GM19035 (cell line): Measurements from ENCODE around the gene TRIM46.

Source experiments
- ATAC-seq: cut with Tn5 transposase; IDR thresholded peaks from one replicate; pipeline ENCODE4 v1.9.1; 2021; ENCODE audit not compliant: unreplicated experiment

TRIM46 gene

DNA sequence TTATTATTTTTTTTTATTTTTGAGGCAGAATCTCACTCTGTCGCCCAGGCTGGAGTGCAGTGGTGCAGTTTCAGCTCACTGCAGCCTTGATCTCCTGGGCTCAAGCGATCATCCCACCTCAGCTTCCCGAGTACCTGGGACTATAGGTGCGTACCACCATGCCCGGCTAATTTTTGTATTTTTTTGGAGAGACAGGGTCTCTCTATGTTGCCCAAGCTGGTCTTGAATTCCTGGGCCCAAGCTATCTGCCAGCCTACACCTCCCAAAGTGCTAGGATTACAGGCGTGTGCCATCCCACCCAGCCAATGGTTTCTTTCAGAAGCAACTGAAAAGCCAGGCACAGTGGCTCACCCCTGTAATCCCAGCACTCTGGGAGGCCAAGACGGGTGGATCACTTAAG is 2.8 kb upstream of the TRIM46 start:
- ATAC-seq, result no peak

GRCh38 chr1:155171836-155172731 is 1.6 kb upstream of the TRIM46 start:
- ATAC-seq, result peak; percentile 15

DNA sequence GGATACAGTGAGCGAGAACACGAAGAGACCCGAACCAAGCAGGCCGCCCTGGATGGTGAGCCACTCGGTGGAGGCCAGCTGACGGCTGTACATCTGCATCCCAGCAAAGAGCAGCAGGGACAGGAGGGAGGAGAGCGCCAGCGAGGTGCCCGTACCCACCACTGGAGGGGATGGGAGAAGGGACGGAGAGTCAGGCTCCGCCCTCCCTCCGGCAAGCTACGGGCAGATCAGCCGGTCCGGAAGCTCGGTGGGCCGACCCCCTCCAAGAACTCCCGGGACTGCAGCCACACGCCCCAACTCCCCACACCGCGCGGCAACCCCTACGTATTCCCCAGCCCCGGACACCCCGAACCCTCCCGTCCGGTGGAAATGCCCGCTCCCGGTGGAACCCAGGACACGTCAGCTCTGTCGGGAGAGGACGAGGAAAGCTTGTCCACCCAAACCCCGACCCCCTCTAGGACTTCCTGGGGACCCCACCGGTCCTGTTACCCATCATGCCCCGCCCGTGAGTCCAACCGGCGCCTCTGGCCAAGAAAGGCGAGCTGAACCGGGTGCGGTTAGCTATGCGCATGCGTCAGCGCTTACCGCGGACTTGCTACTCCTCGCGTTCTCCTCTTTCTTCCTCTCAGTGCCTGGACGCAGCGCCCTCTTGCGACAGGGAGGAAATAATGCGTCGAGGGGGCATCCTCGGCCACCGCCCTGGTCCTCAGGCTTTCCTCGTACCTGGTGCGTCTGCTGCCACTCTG is 744 bp upstream of the TRIM46 start, which contains the start of gene KRTCAP2:
Gene KRTCAP2, minus strand, starts transcription at position 573 of the 746 bp plus-strand sequence. Its CDS starts 80 bp downstream, at position 493.
- ATAC-seq, result peak; percentile 72

DNA sequence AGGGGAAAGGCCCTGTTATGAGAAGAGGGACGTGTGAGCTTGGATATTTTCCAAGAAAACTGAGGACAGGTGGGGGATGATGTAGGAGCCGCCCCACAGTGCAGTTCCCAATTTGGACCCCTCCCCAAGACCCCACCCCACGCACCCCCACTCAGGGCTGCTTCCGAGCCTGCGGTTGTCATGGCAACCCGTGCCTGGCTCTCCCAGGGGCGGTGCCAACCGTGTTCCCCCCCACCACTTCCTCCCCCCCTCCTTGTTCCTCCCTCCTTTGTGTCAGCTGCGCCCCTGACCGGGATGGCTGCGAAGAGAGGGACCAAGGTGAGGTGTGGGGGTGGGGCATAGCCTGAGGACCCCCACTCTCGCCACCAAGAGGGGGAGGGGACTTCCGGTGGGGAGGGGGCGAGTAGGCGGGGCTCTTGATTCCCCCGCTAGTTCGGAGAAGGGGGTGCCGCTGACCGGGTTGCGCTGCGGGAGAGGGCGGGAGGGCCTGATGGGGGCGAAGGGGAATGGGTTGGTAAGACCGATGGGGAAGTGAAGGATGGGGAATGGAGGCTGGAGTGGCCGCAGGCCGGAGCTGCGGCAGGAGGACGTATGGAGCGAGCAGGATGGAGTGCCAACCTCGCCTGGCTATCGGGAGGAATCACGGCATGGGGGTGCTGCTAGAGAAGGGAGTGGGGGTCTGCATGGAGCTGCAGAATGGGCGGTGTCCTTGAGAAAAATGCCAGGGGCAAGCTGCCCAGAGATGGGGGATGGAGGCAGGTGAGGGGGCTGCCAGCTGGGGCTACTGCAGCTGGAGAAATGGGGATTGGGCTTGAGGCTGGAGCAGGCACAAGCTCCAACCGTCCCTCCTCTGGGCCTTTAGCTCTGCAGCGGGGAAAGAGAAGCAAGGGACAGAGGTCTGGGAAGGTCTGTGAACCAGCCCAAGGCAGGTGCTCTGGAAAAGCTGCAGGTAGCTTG is 953 bp downstream of the TRIM46 start:
- no peak for ATAC-seq

DNA sequence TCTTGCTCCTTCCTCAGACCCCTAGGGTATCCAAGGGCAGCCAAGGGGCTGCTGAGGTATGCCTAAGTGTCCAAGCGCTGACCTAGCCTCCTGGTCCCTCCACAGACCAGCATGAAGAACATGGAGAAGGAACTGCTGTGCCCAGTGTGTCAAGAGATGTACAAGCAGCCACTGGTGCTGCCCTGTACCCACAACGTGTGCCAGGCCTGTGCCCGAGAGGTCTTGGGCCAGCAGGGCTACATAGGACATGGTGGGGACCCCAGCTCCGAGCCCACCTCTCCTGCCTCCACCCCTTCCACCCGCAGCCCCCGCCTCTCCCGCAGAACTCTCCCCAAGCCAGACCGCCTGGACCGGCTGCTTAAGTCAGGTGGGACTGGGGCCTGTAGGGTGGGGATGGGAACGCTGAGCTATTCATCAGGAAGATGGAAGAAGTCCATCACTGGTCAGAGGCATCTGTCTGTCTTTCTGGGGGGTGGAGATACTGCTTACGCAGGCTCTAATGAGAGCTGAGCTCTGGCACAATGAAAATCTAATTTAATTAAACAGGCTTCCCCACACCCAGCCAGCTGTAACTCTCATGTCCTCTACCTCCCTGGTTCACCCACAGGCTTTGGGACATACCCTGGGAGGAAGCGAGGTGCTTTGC is 1.8 kb downstream of the TRIM46 start:
- no peak for ATAC-seq

GRCh38 chr1:155175927-155176371 is 2.3 kb downstream of the TRIM46 start:
- ATAC-seq, result no peak

DNA sequence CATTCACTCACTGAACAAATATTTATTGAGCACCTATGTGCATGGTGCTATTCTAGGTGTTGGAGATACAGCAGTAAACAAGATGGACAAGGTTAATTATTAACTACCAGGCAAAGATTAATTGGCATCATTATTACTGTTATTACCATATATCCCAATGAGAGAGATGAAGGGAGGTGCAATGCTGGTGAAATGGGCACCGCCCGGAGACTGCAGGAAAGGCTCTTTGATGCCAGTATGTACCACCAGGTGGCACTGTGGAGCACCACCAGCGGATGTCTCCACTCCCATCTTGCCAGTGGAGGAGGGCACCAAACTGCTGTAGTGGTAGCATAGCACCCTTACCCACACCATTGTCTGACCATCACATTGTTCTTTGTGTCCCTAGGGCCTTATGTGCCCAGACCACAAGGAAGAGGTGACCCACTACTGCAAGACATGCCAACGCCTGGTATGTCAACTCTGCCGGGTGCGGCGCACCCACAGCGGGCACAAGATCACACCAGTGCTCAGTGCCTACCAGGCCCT is 3.0 kb downstream of the TRIM46 start:
- no peak for ATAC-seq

- no peak for ATAC-seq
Observed at GRCh38 chr1:155177192-155177917, 3.7 kb downstream of the TRIM46 start.

DNA sequence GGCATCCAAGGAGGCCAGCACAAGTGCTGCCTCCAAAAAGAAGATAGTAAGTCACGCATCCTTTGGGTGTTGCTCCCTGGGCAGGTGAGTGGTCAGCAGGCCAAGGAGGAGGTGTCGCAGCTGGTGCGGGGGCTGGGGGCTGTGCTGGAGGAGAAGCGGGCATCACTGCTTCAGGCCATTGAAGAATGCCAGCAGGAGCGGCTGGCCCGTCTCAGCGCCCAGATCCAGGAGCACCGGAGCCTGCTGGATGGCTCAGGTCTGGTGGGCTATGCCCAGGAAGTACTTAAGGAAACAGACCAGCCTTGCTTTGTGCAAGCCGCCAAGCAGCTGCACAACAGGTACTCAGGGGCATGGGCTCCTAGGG is 4.3 kb downstream of the TRIM46 start:
- ATAC-seq, result no peak

DNA sequence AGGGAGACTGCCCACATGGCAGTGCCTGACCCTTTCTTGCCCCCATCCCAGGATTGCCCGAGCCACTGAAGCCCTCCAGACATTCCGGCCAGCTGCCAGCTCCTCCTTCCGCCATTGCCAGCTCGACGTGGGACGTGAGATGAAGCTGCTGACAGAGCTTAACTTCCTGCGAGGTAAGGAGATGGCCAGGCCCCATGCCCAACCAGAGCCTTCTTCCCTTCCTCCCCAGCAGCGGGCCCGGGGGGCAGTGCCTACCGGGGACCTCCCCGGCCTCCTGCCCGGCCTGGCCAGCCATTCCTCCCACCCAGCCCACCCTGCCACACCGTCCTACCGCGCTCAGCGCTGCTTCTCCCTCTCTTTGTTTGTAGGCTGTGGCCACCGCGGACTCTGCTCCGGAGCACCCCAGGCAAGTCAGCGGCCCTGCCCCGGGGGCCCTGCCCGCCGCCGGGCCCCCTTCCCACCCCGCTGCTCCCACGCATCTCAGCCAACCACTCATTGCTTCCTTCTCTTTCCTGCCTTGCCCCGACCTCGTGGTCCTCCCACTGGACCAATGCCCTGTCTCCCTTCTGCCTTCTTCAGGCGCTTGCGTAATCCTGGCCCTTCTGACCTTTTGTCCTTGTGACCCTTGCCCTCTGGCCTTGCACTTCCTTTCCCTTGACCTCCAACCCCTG is 4.9 kb downstream of the TRIM46 start:
- no peak for ATAC-seq

- no peak for ATAC-seq
Observed at GRCh38 chr1:155179112-155180031, 5.7 kb downstream of the TRIM46 start.

DNA sequence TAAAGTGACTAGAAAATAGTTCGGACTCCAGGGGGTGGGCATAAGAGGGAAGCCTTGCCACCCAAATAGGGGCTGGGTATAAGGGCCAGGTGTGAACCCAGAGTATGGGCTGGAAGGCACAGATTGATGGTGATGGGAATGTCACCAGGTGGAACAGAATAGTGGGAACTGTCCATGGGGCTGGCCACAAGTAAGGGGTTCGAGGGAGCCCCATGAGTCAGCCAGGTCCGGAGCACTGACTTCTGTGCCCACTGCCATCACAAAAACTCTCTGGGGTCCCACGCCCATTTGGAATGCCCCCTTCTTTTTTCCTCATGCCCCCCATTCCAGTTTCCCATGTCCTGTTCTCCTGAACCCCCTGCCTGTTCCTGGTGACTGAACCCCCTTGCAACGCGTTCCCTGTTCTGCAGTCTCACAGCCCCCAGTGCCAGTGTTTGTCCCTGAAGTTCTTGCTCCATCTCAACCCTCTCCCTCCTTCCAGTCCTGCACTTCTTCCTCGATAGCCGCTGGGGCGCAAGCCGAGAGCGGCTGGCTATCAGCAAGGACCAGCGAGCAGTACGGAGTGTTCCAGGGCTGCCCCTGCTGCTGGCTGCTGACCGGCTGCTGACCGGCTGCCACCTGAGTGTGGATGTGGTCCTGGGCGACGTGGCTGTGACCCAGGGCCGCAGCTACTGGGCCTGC is 7.9 kb downstream of the TRIM46 start:
- no peak for ATAC-seq

DNA sequence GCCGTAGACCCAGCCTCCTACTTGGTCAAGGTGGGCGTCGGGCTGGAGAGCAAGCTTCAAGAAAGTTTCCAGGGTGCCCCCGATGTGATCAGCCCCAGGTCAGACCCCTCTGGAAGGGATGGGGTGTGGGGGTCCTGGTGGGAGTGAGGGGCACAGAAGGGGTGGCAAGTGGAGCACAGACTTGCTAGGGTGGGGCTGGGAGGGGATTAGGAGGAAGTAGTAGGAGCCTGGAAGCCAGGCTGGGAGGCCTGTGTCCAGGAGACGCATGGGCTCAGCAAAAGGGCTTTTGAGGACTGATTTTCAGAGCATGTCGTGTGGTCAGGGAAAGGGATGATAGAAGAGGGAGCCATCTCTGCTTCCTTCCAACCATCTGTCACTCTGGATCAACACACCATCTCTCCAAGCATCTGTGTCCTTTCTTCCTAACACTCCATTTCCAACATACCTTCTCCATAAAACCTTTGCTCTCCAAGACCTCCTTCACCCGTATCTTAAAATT is 8.5 kb downstream of the TRIM46 start:
- no peak for ATAC-seq

DNA sequence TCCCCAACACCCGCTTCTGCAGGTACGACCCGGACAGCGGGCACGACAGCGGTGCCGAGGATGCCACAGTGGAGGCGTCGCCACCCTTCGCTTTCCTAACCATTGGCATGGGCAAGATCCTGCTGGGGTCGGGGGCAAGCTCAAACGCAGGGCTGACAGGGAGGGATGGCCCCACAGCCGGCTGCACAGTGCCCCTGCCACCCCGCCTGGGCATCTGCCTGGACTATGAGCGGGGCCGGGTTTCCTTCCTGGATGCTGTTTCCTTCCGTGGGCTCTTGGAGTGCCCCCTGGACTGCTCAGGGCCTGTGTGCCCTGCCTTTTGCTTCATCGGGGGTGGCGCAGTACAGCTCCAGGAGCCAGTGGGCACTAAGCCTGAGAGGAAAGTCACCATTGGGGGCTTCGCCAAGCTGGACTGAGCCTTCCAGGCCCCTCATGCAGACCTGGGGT is 10.1 kb downstream of the TRIM46 start:
- ATAC-seq, result no peak

- no peak for ATAC-seq
Observed at GRCh38 chr1:155184351-155184811, 10.7 kb downstream of the TRIM46 start.

DNA sequence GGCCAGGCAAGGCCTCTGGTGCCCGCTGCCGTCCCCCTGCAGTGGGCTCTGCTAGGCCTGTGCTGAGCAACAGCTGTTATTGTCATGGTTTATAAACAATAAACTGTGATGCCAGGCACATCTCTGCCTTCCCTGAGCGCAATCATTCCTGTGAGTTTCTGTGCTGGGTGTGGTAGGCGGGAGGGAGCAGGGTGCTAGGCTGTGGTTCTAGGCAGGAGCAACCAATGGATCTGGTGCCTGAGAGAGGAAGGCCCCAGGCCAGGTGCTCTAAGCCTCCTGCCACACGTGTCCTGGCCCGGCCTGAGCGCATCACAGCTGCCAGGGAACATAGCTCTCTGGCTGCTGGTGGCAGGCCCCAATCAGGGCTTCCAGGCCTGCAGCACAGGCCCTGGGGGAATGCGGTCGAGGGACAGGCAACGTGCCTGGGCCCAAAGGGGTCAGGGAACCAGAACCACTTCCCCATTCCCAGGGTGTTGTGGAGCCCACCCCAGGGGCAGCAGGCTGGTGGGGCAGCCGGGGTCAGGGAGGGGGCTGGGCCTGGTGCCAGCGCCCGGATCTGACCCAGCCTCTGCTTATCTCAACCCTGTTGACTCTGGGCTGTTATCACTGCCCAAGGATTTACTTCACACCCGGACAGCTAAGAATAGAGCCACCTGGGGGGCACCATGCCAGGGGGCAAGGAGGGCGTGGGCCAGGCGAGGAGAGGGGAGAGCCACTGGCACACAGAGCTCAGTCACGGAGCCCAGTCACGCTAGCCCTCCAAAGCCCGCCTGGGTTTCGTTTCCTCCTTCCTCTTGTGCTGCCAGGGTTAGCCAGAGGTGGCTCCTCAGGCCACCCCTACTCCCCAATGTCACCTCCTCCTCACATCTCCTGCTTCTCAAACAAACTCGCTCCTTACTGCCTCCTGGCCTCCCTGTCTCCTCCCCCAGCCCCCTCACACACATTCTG is 11.5 kb downstream of the TRIM46 start:
- ATAC-seq, result peak; percentile 85
